Panc1 (cell line): ENCODE data around the gene MC1R. TPM values are rescaled to one million over a fixed set of nuclear protein-coding genes. Genes with fewer than 3 reads are reported as not detected.

Source experiments
- ATAC-seq: fragments of 200-7000 bp; cut with Tn5 transposase; 2 replicates; pipeline ENCODE4 v1.9.1; 2020; ENCODE audit warnings: mild to moderate bottlenecking, moderate library complexity
- BruUV-seq: library from RNA; stranded (reverse); fragments of 400-500 nt; replicated peaks from 2 replicates; lab custom pipeline; 2021; lab: Mats Ljungman, UMichigan
- CTCF ChIA-PET: fragments of 300-600 bp; sonication (Branson Sonifier 250); formaldehyde crosslinking; loops from one replicate; lab custom pipeline; 2022; ENCODE audit warnings: antibody characterized with exemption; lab: Charles Lee
- POLR2A ChIA-PET: fragments of 300-600 bp; sonication (Branson Sonifier 250); formaldehyde crosslinking; loops from one replicate; lab custom pipeline; 2022; ENCODE audit warnings: antibody characterized with exemption; lab: Charles Lee
- DNase-seq: peaks from one replicate; pipeline ENCODE4 v3.0.0-alpha.2; 2010; ENCODE audit warnings: low read depth, low spot score
- H3K27ac ChIP-seq: 2 replicates; pipeline ENCODE4 v1.5.1; 2011; ENCODE audit warnings: mild to moderate bottlenecking, low read length, inconsistent platforms
- H3K27me3 ChIP-seq: fragments of 200-500 bp; sonication (Bioruptor generic); 2 replicates; pipeline ENCODE4 v1.6.0; 2014; ENCODE audit warnings: low read length, inconsistent platforms; ENCODE audit not compliant: control insufficient read depth, insufficient read depth
- H3K36me3 ChIP-seq: fragments of 200-500 bp; sonication (Bioruptor generic); 2 replicates; pipeline ENCODE4 v1.5.1; 2014; ENCODE audit warnings: inconsistent platforms, mild to moderate bottlenecking, low read length, moderate library complexity; ENCODE audit not compliant: control insufficient read depth, insufficient read depth
- H3K4me1 ChIP-seq: 2 replicates; pipeline ENCODE4 v1.5.1; 2011; ENCODE audit warnings: inconsistent platforms, mild to moderate bottlenecking, low read length, moderate library complexity; ENCODE audit not compliant: control insufficient read depth, insufficient read depth
- H3K4me3 ChIP-seq, 2 experiments: 2 replicates each; pipeline ENCODE4 v1.5.1; 2011 to 2012; ENCODE audit warnings: low read depth in 2 of 2, low read length in 2 of 2, mild to moderate bottlenecking in 2 of 2, inconsistent platforms in 1 of 2, moderate library complexity in 1 of 2
- H3K9me3 ChIP-seq: fragments of 200-500 bp; sonication (Bioruptor generic); 2 replicates; pipeline ENCODE4 v1.5.1; 2014; ENCODE audit warnings: low read depth, mild to moderate bottlenecking, inconsistent platforms, low read length, moderate library complexity; ENCODE audit not compliant: control insufficient read depth, insufficient read depth
- CTCF ChIP-seq: fragments of 450-650 bp; IDR thresholded peaks from 2 replicates; pipeline ENCODE4 v1.5.1; 2017; ENCODE audit warnings: mild to moderate bottlenecking
- POLR2AphosphoS5 ChIP-seq: IDR thresholded peaks from 2 replicates; pipeline ENCODE4 v1.6.1; 2012; ENCODE audit warnings: mild to moderate bottlenecking, low read depth, low read length, moderate library complexity
- REST ChIP-seq, 2 experiments: IDR thresholded peaks; 2 replicates each; pipeline ENCODE4 v1.6.1; 2011 to 2012; ENCODE audit warnings: low read depth in 2 of 2, control low read depth in 1 of 2, low read length in 1 of 2, mild to moderate bottlenecking in 1 of 2, moderate library complexity in 1 of 2; ENCODE audit not compliant: insufficient read depth in 1 of 2
- SIN3A ChIP-seq: IDR thresholded peaks from 2 replicates; pipeline ENCODE4 v1.6.1; 2012; ENCODE audit warnings: low read depth, mild to moderate bottlenecking, low read length, moderate library complexity, borderline replicate concordance; ENCODE audit not compliant: insufficient read depth
- TCF7L2 ChIP-seq: IDR thresholded peaks from 2 replicates; pipeline ENCODE4 v1.6.1; 2011; ENCODE audit warnings: mild to moderate bottlenecking, low read depth, low read length, inconsistent platforms
- in situ Hi-C: cut with HindIII; loops from 2 replicates; pipeline ENCODE4 v1.10.0; 2016; ENCODE audit warnings: low sequenced_read_pairs, low pct_unique_long_range_greater_than_20kb
- intact Hi-C: fragments of 100-400 bp; cut with micrococcal nuclease; formaldehyde crosslinking; loops from one replicate; pipeline ENCODE4 v1.10.0; 2022; ENCODE audit not compliant: unreplicated experiment
- total RNA-seq: library from RNA; stranded (reverse); gene quantifications from one replicate; pipeline ENCODE4 v1.2.1, GENCODE V29; 2021; ENCODE audit not compliant: unreplicated experiment

The MC1R gene
- total RNA-seq, 1 experiment from 2014 or later = 8.7 TPM

- intact Hi-C loops (no loop called here), in situ Hi-C loops (no loop called here)
- no peak overlapping the region for H3K4me3 ChIP-seq
- POLR2A ChIA-PET = no interaction called here
- ATAC-seq = no peak
- H3K27me3 ChIP-seq = no peaks in the 10 kb centered on the region
- no peak for TF ChIP-seq CTCF
- no peak for TF ChIP-seq TCF7L2
- TF ChIP-seq SIN3A = no peak
- TF ChIP-seq POLR2AphosphoS5 = no peak
- TF ChIP-seq REST (IDR thresholded peaks at IDR 0.05; ENCODE audit: insufficient read depth in 1 of 2, low read depth in 2 of 2, low read length in 1 of 2) = no peak
- H3K36me3 ChIP-seq = peaks cover 3% of the 10 kb centered on the region; the same call in 1 of the 2 replicates
- CTCF ChIA-PET = no interaction called here
- H3K4me1 ChIP-seq = no peaks in the 10 kb centered on the region; the same call in 1 of the 2 replicates
- no peak for DNase-seq
- H3K9me3 ChIP-seq = no peaks in the 10 kb centered on the region
- BruUV-seq = no TSS peak
- H3K27ac ChIP-seq = no peak overlapping the region
Observed at GRCh38 chr16:89912143-89912542, 6.5 kb upstream of the MC1R start.

GRCh38 chr16:89912627-89913026, 6.0 kb upstream of the MC1R start:
- Histone ChIP-seq H3K27ac (no peak overlapping the region), H3K4me3 (no peak overlapping the region), H3K27me3 (no peaks in the 10 kb centered on the region), H3K4me1 (peaks cover 3% of the 10 kb centered on the region; the same call in 1 of the 2 replicates), H3K9me3 (no peaks in the 10 kb centered on the region), H3K36me3 (peaks cover 3% of the 10 kb centered on the region; the same call in 1 of the 2 replicates)
- CTCF ChIA-PET = no interaction called here
- intact Hi-C loops (no loop called here), in situ Hi-C loops (no loop called here)
- ATAC-seq = no peak
- no peak for DNase-seq
- BruUV-seq = no TSS peak
- POLR2A ChIA-PET = no interaction called here
- no peak for TF ChIP-seq POLR2AphosphoS5
- no peak for TF ChIP-seq CTCF
- no peak for TF ChIP-seq SIN3A
- no peak for TF ChIP-seq REST (IDR thresholded peaks at IDR 0.05; ENCODE audit: insufficient read depth in 1 of 2, low read depth in 2 of 2, low read length in 1 of 2)
- no peak for TF ChIP-seq TCF7L2
